NCI-H187 (cell line): ENCODE data around the gene HNRNPM.

Experiments used
- DNase-seq, 2 experiments: peaks; one replicate each; lab custom pipeline; 2025; lab: John Stamatoyannopoulos, UW

HNRNPM gene

DNA sequence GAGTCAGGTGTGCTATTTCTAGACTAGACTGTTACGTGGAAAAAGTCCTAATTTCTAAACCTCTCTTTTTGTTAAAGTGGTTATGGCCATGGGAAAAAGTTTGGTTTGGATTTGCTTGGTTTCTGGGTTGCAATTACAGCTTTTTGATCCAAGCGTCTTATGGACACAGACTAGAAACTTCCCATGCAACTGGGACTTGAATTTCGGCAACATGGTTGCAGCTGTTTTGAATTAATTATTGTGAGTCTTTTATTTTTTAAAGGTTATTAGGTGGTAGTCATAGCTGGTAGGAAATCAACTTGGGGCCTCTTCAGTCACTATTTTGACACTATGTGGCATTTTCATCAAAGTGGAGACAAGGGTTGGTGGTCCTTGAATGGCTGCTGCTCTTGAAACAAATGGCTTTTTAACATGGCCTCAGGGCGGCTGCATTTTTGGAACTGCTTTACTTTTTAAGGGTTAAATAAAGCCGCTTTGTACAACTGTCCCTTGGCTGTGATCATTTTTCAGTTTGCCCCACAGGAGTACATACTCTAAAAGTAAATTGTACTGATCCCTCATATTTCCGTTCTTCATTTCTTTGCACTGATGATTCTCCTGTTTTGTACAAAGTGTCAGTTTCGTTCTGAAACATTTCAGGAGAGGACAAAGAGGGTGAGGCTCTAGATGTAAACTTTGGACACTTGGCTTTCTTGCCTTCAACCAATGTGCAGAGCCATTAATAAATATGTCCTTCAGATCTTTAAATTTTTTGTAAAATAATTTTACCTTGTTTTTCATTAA is 15.9 kb downstream of the HNRNPM start:
- no peak for DNase-seq

DNA sequence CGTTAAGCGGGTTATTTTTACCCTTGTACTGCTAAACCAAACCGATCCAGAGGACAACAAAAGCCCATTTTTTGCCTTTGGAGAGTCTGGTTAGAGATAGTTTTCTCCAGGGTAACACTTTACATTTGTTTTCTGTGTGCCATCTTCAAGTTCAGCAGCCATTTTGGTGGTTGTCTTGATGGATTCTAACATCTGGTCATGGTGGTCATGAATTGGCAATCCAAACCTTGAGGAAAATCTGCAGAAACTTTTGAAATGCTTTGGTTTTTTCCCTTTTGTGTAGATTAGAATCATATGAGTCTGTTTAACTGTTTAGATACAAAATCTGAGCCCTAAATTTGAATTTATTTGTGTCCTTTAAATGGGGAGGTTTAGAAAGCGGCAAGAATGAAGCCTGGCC is 16.6 kb downstream of the HNRNPM start:
- DNase-seq, result no peak

DNA sequence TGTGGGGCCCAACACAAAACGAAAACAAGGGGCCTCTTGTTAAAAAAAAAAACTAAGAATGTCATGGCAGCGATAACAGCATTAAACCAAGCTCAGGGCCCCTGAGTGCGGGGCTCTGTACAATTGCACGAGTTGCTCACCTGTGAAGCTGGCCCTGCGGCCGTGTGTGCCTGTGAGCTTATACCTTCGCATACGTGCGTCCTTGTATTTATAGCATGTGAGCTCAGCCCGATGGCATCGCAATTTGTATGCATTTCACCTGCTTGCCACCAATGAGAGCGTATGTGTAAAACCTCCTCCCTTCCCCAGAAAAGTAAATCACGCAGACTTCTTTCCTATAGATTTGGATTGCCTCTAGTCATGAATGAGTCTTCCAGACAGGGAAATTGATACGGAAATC is 17.1 kb downstream of the HNRNPM start:
- no peak for DNase-seq

DNA sequence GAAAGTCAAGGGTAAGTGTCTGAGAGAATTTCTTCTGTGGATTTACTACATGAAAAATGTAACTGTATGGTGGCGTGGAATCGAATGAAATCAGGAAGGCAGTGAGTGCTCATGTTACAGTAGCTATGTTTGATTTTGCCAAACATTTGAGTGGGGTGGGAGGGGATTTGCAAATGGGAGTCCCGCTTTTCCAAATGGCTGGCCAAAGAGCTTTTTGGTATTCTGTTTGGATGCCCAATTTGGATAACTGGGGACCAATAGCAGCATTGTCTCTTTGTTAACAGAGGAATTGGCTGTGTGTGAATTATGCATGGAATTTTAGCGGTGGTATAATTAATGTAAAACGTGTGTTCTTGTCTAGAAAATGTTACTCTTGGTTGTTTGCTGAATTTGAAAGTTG is 17.8 kb downstream of the HNRNPM start:
- no peak for DNase-seq

DNA sequence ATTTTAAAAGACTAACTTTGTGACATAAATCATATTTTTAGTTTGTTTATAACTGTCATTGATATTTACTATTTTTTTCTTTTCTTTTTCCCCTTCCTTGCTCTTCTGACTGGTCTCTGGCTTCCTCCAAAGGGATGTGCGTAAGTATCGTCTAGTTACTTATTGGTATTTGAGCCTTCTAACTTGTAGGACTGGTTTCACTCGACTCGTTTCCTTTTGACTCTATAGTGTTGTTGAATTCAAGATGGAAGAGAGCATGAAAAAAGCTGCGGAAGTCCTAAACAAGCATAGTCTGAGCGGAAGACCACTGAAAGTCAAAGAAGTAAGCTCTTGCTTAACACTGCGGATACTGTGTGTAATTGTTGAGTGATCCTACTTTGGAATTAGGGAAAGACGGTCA is 18.6 kb downstream of the HNRNPM start:
- DNase-seq, result no peak

DNA sequence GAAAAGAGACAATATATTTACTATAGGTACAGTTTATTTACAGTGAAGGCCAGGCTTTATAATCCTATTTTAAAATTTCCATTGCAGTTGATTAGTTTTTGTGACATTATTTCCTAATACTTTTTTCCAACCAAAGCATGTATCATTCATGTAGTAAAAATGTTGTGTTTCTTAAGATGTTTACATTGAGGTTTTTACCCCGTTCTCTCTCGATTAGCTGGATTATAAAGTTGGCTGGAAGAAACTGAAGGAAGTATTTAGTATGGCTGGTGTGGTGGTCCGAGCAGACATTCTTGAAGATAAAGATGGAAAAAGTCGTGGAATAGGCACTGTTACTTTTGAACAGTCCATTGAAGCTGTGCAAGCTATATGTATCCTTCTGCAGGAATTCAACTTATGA is 21.2 kb downstream of the HNRNPM start:
- no peak for DNase-seq

DNA sequence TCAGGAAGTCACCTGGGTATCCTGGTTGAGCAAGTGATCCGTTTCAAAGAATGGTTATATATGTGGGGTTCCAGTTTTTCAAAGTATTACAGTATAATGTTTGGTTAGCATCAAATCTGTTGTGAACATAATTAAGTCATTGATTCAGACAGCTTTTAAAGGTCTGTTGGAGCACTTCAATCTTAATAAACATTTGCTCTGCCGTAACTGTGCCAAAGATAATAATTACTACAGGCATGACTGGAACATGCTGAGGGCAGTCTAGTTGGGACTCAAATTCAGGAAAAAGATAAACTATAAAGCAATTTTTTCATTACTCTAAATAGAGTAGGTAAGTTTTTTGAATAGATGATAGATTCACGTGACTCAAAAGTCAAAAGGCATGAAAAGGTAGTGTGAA is 23.3 kb downstream of the HNRNPM start:
- DNase-seq, result no peak

DNA sequence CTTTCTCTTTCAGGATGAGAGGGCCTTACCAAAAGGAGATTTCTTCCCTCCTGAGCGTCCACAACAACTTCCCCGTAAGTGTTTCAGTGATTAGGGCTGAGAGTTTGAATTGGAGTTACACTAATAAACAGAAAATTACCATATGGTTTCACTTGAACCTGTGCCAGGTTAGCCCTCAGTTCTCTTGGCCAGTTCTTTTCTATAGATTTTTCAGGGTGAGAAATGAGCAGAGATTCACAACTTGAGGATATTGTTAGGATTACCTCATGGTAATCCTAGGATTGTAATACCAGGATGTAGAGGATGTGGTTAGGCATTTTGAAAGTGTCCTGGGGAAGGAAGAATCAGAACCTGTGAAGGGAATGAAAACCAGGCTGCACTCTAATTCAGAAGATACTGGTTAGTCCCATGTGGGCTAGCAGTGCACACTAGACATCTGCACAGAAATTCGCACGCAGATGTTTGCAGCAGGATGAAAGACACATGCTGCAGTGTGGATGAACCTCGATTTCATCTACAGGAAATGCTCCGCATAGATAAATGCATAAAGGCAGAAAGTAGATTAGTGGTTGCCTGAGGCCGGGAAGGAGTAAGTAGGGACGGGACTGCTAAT is 24.1 kb downstream of the HNRNPM start:
- DNase-seq, result no peak

DNA sequence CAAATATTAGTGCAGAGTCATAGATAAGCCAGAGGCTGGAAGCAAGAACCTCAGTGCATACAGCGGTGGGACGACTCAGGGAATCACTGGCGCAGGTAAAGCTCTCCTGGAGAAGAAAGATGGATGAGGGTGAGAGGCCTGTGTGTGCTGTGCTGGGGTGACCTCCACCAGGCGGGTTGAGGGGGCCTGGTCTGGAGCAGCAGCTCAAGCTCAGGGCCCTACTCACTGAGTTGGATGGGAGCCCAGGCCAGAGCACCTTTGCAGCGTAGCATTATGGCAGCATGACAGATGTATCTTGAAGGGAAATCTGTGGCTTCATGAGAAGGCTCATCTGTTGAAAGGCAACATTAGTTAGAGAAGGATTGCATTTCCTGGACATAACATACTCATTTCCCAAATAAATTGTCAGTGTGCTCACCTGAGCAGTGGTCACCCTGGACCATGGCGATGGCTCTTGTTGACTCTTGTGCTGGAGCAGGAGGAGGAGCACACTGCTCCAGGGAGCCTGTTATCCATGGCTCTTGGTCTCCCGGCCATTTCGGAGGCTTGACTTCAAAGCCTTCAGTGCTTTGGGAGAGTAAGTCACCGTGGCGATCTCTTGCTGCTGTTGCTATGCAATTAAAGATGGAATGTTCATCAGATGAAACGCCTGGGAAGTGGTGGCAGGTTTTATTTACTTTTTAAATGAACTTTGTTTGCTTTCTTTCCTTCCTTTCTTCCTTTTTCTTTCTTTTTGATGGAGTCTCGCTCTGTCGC is 25.0 kb downstream of the HNRNPM start:
- no peak for DNase-seq

DNA sequence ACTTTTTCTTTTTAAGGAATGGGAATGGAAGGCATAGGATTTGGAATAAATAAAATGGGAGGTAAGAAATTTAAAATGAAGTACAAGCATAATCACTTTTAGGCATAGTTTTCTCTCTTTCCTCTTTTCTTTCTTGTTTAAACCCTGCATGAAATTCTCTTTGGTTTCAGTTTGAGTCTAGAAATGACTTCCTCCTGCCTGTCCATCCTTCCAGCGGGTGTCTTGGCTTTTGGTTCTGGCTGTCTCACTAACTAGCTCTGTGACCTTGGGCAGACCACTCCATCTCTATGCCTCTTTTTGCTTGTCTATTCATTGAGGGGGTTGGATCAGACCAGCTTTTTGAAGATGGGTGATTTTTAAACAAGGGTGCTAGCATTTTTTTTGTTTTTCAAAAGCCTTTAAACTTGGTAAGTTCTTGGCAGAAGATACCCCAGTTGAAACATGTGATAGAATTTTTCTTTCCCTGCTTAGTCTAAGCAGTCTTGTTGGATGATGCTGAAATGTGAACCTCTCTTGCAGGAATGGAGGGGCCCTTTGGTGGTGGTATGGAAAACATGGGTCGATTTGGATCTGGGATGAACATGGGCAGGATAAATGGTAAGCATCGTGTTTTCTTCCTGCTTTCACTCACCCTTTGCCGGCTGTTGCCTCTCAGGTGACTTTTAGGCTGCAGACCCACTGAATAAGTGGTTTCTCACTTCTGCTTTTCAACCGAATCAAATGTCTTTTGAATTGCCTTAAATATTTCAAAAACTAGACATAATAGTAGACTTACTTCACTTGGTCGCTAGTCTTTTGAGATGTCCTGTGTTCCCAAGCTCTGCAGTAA is 29.1 kb downstream of the HNRNPM start:
- no peak for DNase-seq

DNA sequence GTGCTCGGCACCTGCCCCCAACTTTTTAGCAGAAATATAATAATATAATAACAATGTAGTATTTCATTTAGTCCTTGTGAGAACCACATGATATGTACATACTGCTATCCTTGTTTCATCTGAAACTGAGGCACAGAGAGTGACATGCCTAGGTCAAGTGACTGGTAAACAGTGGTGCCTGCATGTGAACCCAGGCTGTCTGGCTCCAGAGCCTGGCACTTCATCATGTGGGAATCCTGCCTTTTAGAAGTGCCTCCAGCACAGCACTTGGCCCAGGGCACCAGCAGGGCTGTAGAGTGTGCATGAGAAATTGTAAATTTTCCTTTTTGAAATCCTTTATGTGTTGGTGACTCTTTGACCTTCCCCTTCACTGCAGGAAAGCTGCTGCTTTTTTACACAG is 30.2 kb downstream of the HNRNPM start:
- no peak for DNase-seq

DNA sequence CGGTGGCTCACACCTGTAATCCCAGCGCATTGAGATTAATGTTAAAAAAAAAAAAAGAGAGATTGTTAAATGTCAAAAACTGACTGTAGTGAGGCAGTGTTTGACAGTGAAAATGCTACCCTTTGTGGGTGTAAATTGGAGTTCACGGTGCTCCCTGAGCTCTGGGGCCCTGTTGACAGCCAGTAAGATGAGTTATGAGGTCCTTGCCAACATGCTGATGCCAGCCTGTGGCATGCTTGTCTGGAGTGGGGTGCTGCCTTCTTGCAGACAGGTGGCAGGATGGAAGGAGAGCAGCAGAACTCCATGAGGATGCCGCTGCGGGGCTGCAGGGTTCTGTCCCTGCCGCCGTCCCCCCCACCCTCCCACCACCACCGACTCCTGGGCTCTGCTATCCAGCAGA is 31.7 kb downstream of the HNRNPM start:
- DNase-seq, result no peak

DNA sequence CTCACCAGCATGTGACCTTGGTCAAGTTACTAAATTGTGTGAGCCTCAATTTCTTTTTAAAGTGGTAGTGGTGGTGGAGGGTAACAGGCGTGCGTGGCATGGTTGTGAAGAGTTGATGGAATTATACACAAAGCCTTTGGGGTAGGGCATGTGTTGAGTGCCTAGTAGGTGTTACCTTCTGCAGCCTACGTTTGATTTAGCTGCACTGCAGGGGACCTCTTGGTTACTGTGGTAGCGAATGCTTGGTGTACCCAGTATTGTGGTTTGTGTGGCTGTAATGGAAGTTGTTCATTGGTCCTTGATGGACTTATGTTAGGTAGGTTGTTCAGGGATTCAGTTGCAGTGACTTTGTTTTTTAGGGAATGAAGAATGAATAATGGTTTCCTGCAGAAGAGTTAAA is 33.1 kb downstream of the HNRNPM start:
- DNase-seq, result no peak

DNA sequence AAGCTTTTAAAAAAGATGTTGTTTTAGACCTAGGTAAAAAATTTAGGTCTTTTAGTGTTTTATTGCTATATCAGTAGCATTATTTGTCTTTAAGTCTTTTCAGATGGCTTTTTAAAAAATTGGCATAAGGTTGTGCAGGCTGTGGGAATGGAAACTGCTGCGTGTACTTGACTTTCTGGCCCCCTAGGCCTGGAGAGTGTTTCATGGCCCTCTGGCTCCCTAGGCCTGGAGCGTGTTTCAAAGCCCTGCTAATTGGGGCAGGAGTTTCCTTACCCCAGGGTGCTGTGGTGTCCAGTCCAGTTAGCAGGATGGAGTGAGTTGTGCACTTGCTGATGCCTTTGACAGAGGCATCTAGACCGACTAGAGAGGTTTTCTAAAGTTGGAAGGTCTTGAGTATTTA is 33.8 kb downstream of the HNRNPM start:
- no peak for DNase-seq

DNA sequence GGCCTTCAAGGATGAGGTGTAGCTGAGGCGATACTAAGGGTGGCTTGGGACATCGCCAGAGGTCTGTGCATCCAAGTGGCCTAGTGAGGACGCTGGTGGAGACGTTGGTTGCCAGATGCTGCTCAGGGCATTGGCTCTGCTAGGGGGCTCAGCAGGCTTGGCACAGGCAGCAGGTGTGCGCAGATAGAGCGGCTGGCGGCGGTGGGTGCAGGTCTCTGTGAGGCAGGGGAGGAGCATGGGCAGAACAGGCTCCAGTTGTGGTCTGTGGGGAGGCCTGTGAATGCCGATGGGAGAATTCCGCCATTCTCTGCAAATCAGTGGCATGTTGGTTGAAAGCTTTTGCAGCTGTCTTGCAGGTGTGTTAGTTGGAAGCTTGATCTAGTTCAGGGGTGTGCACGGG is 36.4 kb downstream of the HNRNPM start:
- DNase-seq, result no peak

DNA sequence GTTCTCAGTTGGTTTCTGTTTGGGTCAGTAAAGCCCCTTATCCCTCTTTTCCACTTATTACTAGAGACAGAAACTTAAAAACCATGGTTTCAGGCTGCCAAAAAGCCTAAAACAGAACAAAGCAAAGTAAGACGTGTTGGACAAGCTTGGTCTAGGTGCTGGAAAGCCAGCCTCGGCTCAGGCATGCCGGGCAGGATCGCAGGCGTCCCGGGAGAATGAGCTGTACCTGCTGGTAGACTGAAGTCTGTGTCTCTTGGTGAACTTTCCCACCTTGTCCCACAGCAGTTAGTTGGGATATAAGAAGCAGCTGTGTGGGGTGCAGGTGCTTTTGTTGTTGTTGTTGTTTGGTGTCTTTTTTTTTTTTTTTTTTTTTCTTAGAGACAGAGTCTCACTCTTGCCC is 36.8 kb downstream of the HNRNPM start:
- no peak for DNase-seq

DNA sequence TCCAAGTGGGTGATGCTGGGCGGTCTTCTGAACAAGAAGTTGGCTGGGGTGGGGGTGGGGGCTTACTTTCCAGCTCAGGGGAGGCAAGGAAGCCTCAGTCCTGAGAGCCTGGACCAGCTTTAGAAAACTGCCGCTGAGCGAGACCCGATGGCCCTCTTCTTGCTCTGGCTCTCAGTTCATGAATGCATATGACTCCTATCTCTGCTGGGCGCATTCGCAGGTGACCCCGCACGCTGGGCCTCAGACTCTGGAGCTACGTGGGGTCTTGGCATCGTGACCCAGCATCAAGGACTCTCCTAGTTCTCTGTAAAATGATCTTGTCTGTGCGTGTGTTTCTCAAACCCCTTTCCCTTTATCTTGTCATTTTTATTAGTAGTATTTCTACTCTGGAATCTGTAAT is 37.9 kb downstream of the HNRNPM start:
- DNase-seq, result no peak

DNA sequence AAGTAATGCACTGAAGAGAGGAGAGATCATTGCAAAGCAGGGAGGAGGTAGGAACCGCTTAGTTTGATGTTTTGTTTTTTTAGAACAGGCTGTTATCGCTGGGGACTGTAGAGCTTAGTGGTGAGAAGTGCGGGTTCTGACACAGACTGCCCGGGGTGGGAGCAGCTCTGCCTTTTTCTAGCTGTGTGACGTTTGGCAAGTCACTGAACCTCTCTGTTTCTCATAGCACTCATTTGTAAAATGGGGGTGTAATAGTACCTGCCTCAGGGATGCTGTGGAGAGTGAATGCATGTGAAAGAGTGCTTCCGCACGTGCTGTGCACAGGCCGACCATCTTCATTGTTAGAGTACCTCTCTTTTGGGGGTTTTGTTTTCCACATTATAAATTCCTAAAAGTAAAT is 38.4 kb downstream of the HNRNPM start:
- no peak for DNase-seq

DNA sequence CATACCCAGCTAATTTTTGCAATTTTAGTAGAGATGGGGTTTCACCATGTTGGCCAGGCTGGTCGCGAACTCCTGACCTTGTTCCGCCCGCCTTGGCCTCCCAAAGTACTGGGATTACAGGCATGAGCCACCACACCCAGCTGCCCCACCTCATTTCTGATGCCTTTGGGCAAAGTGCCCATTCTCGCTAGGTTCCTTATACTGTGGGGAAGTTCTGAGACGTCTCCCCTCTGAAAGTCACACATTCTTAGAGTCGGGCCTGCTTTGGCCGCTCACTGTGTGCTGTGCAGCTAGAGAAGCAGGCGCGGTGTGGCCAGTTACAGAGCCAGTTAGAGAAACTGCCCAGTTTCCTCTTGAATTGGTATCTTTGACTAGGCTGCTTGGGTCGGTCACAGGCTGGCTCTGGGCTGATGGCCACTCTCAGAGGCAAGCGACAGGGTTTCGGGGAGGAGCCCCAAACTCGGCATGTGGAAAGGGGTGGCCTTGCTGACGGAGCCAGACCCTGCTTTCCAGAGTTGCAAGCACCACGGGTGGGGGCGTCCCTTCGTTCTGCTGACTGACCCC is 39.6 kb downstream of the HNRNPM start:
- DNase-seq, result no peak

DNA sequence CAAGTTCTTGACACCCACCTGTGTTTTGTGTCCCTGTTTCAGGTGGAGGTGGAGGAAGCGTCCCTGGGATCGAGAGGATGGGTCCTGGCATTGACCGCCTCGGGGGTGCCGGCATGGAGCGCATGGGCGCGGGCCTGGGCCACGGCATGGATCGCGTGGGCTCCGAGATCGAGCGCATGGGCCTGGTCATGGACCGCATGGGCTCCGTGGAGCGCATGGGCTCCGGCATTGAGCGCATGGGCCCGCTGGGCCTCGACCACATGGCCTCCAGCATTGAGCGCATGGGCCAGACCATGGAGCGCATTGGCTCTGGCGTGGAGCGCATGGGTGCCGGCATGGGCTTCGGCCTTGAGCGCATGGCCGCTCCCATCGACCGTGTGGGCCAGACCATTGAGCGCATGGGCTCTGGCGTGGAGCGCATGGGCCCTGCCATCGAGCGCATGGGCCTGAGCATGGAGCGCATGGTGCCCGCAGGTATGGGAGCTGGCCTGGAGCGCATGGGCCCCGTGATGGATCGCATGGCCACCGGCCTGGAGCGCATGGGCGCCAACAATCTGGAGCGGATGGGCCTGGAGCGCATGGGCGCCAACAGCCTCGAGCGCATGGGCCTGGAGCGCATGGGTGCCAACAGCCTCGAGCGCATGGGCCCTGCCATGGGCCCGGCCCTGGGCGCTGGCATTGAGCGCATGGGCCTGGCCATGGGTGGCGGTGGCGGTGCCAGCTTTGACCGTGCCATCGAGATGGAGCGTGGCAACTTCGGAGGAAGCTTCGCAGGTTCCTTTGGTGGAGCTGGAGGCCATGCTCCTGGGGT is 41.0 kb downstream of the HNRNPM start:
- DNase-seq, result no peak

DNA sequence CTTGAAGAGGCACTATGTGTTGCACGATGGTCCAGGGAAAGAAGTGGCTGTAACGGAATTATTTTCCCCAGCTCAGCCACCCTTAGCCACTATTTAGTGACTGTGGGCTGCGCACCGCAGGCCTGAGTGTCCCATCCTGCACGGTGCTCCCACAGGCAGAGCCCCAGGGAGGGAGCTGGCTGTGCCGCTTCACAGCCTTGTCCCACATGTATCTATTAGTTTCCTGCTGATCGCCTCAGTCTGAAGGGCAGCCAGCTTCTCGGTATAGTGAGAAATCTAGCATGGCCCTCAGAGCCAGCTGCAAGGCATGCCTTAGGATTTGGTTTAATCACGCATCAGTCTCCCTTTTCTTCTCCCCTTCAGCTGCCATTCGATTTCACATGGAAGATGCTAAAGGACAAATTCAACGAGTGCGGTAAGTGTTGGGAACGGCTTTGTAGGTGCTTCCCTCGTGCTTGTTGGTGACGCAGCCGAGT is 41.9 kb downstream of the HNRNPM start:
- DNase-seq, result no peak
